K562 (cell line): ENCODE data around the gene DCUN1D1. TPM values are rescaled to one million over a fixed set of nuclear protein-coding genes. Genes with fewer than 3 reads are reported as not detected.
A peak's percentile ranks its signal among the peaks of the same experiment; 100 is the strongest.

Experiments used
- BRD9 ChIP-seq: fragments of 450-650 bp; IDR thresholded peaks from 2 replicates; pipeline ENCODE4 v1.6.1; 2018; ENCODE audit warnings: low read depth; ENCODE audit not compliant: partially characterized antibody
- CBX8 ChIP-seq: fragments of 200-600 bp; sonication (generic); IDR thresholded peaks from 2 replicates; pipeline ENCODE4 v1.6.1; 2012; ENCODE audit warnings: borderline replicate concordance, mixed run types, low read depth, mild to moderate bottlenecking, moderate library complexity, mixed read lengths, low read length, control low read depth, inconsistent platforms; ENCODE audit not compliant: poor library complexity, severe bottlenecking; ENCODE audit errors: extremely low read depth
- FOXA3 ChIP-seq, 2 experiments: fragments of 450-650 bp in 1 of 2; sonication (generic) in 1 of 2; formaldehyde crosslinking; IDR thresholded peaks in 1 of 2; conservative IDR thresholded peaks in 1 of 2; 2 replicates each; pipeline versions ENCODE4 v1.4.0 to v1.8.0; 2020 to 2022; ENCODE audit warnings: mild to moderate bottlenecking in 2 of 2, missing genetic modification reagents in 1 of 2
- GABPB2 ChIP-seq: fragments of 250-450 bp; sonication (Bioruptor Pico); conservative IDR thresholded peaks from 2 replicates; pipeline ENCODE4 v1.5.1; 2021; ENCODE audit warnings: mild to moderate bottlenecking
- KLF6 ChIP-seq: fragments of 250-450 bp; sonication (Bioruptor Pico); IDR thresholded peaks from 2 replicates; pipeline ENCODE4 v1.4.0; 2020; ENCODE audit warnings: mild to moderate bottlenecking, moderate library complexity, borderline replicate concordance
- SMC3 ChIP-seq: conservative IDR thresholded peaks from 2 replicates; pipeline ENCODE4 v1.6.1; 2011; ENCODE audit warnings: low read depth, low read length, improper control_type of control experiment; ENCODE audit not compliant: insufficient read depth
- ZFP30 ChIP-seq: fragments of 250-450 bp; sonication (Bioruptor Pico); IDR thresholded peaks from 2 replicates; pipeline ENCODE4 v1.8.0; 2022; ENCODE audit warnings: moderate library complexity, mild to moderate bottlenecking, inconsistent platforms, borderline replicate concordance
- ZNF431 ChIP-seq: sonication (generic); formaldehyde crosslinking; IDR thresholded peaks from 2 replicates; pipeline ENCODE4 v1.8.0; 2022; ENCODE audit warnings: mild to moderate bottlenecking, missing genetic modification reagents
- ZNF518B ChIP-seq: fragments of 250-450 bp; sonication (Bioruptor Pico); IDR thresholded peaks from 2 replicates; pipeline ENCODE4 v1.5.0; 2021; ENCODE audit warnings: mild to moderate bottlenecking, moderate library complexity
- polyA plus RNA-seq, 8 experiments: library from polyadenylated mRNA; depleted of rRNA in 4 of 8; stranded (reverse) in 5 of 8; unstranded in 3 of 8; fragments of >200 nt; fragmentation: Nextera tagmentation in 2 of 8; fragmentation: Illumina TruSeq in 1 of 8; extraction: Ambion mirVana in 2 of 8; extraction: Trizol in 1 of 8; gene quantifications; 2 replicates each; pipeline versions ENCODE4 v1.2.1 to v1.2.3, GENCODE V29; 2011 to 2014; ENCODE audit warnings: inconsistent platforms in 1 of 8, missing spikeins in 1 of 8
- total RNA-seq, 7 experiments: library from RNA; depleted of rRNA in 6 of 7; stranded (reverse); fragments of >200 nt in 6 of 7; fragmentation: Illumina TruSeq in 2 of 7; extraction: Trizol in 2 of 7; gene quantifications; 2 replicates each; pipeline versions ENCODE4 v1.2.1 to v1.2.3, GENCODE V29; 2011 to 2021; ENCODE audit warnings: low replicate concordance in 1 of 7
- TF ChIP-seq, protein P1 (sequence below): IDR thresholded peaks from 2 replicates; pipeline ENCODE4 v1.6.1; 2016; ENCODE audit warnings: missing genetic modification characterization, missing compliant biosample characterization
- TF ChIP-seq, protein P2 (sequence below): IDR thresholded peaks from 3 replicates; pipeline ENCODE4 v1.6.1; 2011; ENCODE audit warnings: borderline replicate concordance, mild to moderate bottlenecking; ENCODE audit not compliant: insufficient read length, insufficient read depth
- TF ChIP-seq, protein P3 (sequence below): fragments of 450-650 bp; IDR thresholded peaks from 2 replicates; pipeline ENCODE4 v1.6.1; 2016; ENCODE audit warnings: low read depth

The DCUN1D1 gene
- total and polyA plus RNA-seq, 9 of the 15 experiments (the other 6 are each of a cell fraction or from before 2014, with no cell fraction given) = 11.4 to 46.8 (median 28.2) TPM

GRCh38 chr3:182920515-182921084, 59.7 kb downstream of the DCUN1D1 start (continued):
- TF ChIP-seq GABPB2 (CRISPR knock-in tag) (no peak), BRD9 (peak; percentile 56), FOXA3 (CRISPR knock-in tag; conservative IDR thresholded peaks at IDR 0.05 in 1 of 2, IDR thresholded peaks at IDR 0.05 in 1 of 2) (no peak), ZNF431 (no peak), ZFP30 (CRISPR knock-in tag) (no peak), ZNF518B (no peak), KLF6 (CRISPR knock-in tag) (no peak), SMC3 (0 out of 2 replicates have a peak, but pooled peaks have one; percentile 15), CBX8 (no peak)
- TF ChIP-seq, protein P1, sequence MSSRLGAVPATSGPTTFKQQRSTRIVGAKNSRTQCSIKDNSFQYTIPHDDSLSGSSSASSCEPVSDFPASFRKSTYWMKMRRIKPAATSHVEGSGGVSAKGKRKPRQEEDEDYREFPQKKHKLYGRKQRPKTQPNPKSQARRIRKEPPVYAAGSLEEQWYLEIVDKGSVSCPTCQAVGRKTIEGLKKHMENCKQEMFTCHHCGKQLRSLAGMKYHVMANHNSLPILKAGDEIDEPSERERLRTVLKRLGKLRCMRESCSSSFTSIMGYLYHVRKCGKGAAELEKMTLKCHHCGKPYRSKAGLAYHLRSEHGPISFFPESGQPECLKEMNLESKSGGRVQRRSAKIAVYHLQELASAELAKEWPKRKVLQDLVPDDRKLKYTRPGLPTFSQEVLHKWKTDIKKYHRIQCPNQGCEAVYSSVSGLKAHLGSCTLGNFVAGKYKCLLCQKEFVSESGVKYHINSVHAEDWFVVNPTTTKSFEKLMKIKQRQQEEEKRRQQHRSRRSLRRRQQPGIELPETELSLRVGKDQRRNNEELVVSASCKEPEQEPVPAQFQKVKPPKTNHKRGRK = no peak
- TF ChIP-seq, protein P2, sequence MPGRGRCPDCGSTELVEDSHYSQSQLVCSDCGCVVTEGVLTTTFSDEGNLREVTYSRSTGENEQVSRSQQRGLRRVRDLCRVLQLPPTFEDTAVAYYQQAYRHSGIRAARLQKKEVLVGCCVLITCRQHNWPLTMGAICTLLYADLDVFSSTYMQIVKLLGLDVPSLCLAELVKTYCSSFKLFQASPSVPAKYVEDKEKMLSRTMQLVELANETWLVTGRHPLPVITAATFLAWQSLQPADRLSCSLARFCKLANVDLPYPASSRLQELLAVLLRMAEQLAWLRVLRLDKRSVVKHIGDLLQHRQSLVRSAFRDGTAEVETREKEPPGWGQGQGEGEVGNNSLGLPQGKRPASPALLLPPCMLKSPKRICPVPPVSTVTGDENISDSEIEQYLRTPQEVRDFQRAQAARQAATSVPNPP = no peak
- TF ChIP-seq, protein P3, sequence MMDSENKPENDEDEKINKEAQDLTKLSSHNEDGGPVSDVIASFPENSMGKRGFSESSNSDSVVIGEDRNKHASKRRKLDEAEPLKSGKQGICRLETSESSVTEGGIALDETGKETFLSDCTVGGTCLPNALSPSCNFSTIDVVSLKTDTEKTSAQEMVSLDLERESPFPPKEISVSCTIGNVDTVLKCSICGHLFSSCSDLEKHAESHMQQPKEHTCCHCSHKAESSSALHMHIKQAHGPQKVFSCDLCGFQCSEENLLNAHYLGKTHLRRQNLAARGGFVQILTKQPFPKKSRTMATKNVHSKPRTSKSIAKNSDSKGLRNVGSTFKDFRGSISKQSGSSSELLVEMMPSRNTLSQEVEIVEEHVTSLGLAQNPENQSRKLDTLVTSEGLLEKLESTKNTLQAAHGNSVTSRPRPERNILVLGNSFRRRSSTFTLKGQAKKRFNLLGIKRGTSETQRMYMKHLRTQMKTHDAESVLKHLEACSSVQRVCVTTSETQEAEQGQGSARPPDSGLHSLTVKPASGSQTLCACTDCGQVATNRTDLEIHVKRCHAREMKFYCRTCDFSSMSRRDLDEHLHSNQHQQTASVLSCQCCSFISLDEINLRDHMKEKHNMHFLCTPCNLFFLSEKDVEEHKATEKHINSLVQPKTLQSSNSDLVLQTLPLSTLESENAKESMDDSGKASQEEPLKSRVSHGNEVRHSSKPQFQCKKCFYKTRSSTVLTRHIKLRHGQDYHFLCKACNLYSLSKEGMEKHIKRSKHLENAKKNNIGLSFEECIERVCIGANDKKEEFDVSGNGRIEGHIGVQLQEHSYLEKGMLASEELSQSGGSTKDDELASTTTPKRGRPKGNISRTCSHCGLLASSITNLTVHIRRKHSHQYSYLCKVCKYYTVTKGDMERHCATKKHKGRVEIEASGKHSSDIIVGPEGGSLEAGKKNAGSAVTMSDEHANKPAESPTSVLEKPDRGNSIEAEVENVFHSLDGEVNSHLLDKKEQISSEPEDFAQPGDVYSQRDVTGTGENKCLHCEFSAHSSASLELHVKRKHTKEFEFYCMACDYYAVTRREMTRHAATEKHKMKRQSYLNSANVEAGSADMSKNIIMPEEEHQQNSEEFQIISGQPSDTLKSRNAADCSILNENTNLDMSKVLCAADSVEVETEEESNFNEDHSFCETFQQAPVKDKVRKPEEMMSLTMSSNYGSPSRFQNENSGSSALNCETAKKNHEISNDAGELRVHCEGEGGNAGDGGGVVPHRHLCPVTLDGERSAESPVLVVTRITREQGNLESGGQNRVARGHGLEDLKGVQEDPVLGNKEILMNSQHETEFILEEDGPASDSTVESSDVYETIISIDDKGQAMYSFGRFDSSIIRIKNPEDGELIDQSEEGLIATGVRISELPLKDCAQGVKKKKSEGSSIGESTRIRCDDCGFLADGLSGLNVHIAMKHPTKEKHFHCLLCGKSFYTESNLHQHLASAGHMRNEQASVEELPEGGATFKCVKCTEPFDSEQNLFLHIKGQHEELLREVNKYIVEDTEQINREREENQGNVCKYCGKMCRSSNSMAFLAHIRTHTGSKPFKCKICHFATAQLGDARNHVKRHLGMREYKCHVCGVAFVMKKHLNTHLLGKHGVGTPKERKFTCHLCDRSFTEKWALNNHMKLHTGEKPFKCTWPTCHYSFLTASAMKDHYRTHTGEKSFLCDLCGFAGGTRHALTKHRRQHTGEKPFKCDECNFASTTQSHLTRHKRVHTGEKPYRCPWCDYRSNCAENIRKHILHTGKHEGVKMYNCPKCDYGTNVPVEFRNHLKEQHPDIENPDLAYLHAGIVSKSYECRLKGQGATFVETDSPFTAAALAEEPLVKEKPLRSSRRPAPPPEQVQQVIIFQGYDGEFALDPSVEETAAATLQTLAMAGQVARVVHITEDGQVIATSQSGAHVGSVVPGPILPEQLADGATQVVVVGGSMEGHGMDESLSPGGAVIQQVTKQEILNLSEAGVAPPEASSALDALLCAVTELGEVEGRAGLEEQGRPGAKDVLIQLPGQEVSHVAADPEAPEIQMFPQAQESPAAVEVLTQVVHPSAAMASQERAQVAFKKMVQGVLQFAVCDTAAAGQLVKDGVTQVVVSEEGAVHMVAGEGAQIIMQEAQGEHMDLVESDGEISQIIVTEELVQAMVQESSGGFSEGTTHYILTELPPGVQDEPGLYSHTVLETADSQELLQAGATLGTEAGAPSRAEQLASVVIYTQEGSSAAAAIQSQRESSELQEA = no peak
